ENCODE data around the gene BNIP2.
A peak's percentile ranks its signal among the peaks of the same experiment; 100 is the strongest.
"Not testable (repeated sequence)": the region's sequence is repeated elsewhere in the genome, so short reads cannot be mapped to it uniquely, and the experiment has no call there.

The BNIP2 gene

GRCh38 chr15:59688782-59689625 is at the start of gene BNIP2:
TSS of gene BNIP2 (minus strand) at chr15:59689320. CDS start at chr15:59682457, 6,863 bp downstream.
- peak; percentile 95 for DNase-seq (ENCODE audit: low spot score)

GRCh38 chr15:59738676-59739075 is 49.6 kb upstream of the BNIP2 start:
- no peak for DNase-seq (ENCODE audit: low spot score)

GRCh38 chr15:59736181-59736580 is 47.1 kb upstream of the BNIP2 start:
- DNase-seq (ENCODE audit: low spot score), result no peak

- no peak for DNase-seq (ENCODE audit: low spot score)
These were observed 36.0 kb upstream of the BNIP2 start for GRCh38 chr15:59725151-59725486.

GRCh38 chr15:59723687-59724346 is 34.7 kb upstream of the BNIP2 start:
- DNase-seq (ENCODE audit: low spot score), result no peak

- no peak for DNase-seq (ENCODE audit: low spot score)
These were observed 33.4 kb upstream of the BNIP2 start for GRCh38 chr15:59722476-59722875.

- no peak for DNase-seq (ENCODE audit: low spot score)
These were observed 32.9 kb upstream of the BNIP2 start for GRCh38 chr15:59722037-59722436.

GRCh38 chr15:59721411-59721810 is 32.3 kb upstream of the BNIP2 start:
- DNase-seq (ENCODE audit: low spot score), result no peak

GRCh38 chr15:59713177-59713576 is 24.1 kb upstream of the BNIP2 start:
- no peak for DNase-seq (ENCODE audit: low spot score)

GRCh38 chr15:59711451-59712243 is 22.5 kb upstream of the BNIP2 start:
- no peak for DNase-seq (ENCODE audit: low spot score)

- no peak for DNase-seq (ENCODE audit: low spot score)
These were observed 18.5 kb upstream of the BNIP2 start for GRCh38 chr15:59707619-59708018.

- no peak for DNase-seq (ENCODE audit: low spot score)
These were observed 15.1 kb upstream of the BNIP2 start for GRCh38 chr15:59703979-59704796.

GRCh38 chr15:59702351-59702750 is 13.2 kb upstream of the BNIP2 start:
- no peak for DNase-seq (ENCODE audit: low spot score)

GRCh38 chr15:59701880-59702279 is 12.8 kb upstream of the BNIP2 start:
- no peak for DNase-seq (ENCODE audit: low spot score)

- DNase-seq (ENCODE audit: low spot score), result no peak
These were observed 10.8 kb upstream of the BNIP2 start for GRCh38 chr15:59699810-59700431.

- not testable (repeated sequence) for DNase-seq (ENCODE audit: low spot score)
These were observed 8.9 kb upstream of the BNIP2 start for GRCh38 chr15:59698065-59698464.

GRCh38 chr15:59696332-59696731 is 7.2 kb upstream of the BNIP2 start:
- DNase-seq (ENCODE audit: low spot score), result no peak

- DNase-seq (ENCODE audit: low spot score), result no peak
These were observed 5.7 kb upstream of the BNIP2 start for GRCh38 chr15:59694779-59695178.

- DNase-seq (ENCODE audit: low spot score), result peak; percentile 43
These were observed 2.2 kb upstream of the BNIP2 start for GRCh38 chr15:59691194-59691805.

GRCh38 chr15:59689626-59690236 is 611 bp upstream of the BNIP2 start:
- DNase-seq (ENCODE audit: low spot score), result peak; percentile 50

- peak; percentile 24 for DNase-seq (ENCODE audit: low spot score)
These were observed 718 bp downstream of the BNIP2 start for GRCh38 chr15:59688423-59688781.
